OCI-LY7 (cell line): ENCODE results near the gene LYPD5.

Experiments
- CTCF ChIP-seq: fragments of 200-600 bp; sonication (generic); conservative IDR thresholded peaks from 2 replicates; pipeline ENCODE4 v1.5.1; 2014; ENCODE audit warnings: mild to moderate bottlenecking, antibody characterized with exemption, low read length, moderate library complexity, mixed read lengths
- EZH2phosphoT487 ChIP-seq: fragments of 200-600 bp; sonication (generic); IDR thresholded peaks from 2 replicates; pipeline ENCODE4 v1.6.1; 2018; ENCODE audit warnings: low read depth, borderline replicate concordance, mild to moderate bottlenecking, mixed run types, antibody characterized with exemption, low read length, moderate library complexity, mixed read lengths

- TF ChIP-seq CTCF, result no peak
- no peak for TF ChIP-seq EZH2phosphoT487
Measured at GRCh38 chr19:43782311-43782660, 20.0 kb downstream of the LYPD5 start.
